GM19193 (cell line): Measurements from ENCODE around the gene USP46.

ENCODE experiments used
- POLR2A ChIP-seq: IDR thresholded peaks from 4 replicates; pipeline ENCODE4 v1.6.1; 2011; ENCODE audit not compliant: insufficient read depth, insufficient read length; ENCODE audit errors: extremely low read depth

Gene USP46

GRCh38 chr4:52606040-52606439, 53.1 kb downstream of the USP46 start:
- no peak for TF ChIP-seq POLR2A

GRCh38 chr4:52604215-52604614, 54.9 kb downstream of the USP46 start:
- TF ChIP-seq POLR2A: no peak

GRCh38 chr4:52600275-52600674, 58.8 kb downstream of the USP46 start:
- no peak for TF ChIP-seq POLR2A

GRCh38 chr4:52595001-52595400, 64.1 kb downstream of the USP46 start:
- TF ChIP-seq POLR2A: no peak

GRCh38 chr4:52592287-52592686, 66.8 kb downstream of the USP46 start:
- TF ChIP-seq POLR2A: no peak

GRCh38 chr4:52588771-52589591, 70.1 kb downstream of the USP46 start:
- no peak for TF ChIP-seq POLR2A

GRCh38 chr4:52588097-52588496, 71.0 kb downstream of the USP46 start:
- TF ChIP-seq POLR2A: no peak

- no peak for TF ChIP-seq POLR2A
Observed at GRCh38 chr4:52586069-52586468, 73.0 kb downstream of the USP46 start.

- no peak for TF ChIP-seq POLR2A
Observed at GRCh38 chr4:52585379-52585778, 73.7 kb downstream of the USP46 start.

- TF ChIP-seq POLR2A: no peak
Observed at GRCh38 chr4:52579602-52580272, 79.4 kb downstream of the USP46 start.

- no peak for TF ChIP-seq POLR2A
Observed at GRCh38 chr4:52578951-52579350, 80.2 kb downstream of the USP46 start.

GRCh38 chr4:52577624-52577962, 81.5 kb downstream of the USP46 start:
- TF ChIP-seq POLR2A: no peak

- TF ChIP-seq POLR2A: no peak
Observed at GRCh38 chr4:52576961-52577623, 82.0 kb downstream of the USP46 start.

GRCh38 chr4:52576326-52576725, 82.8 kb downstream of the USP46 start:
- no peak for TF ChIP-seq POLR2A

- TF ChIP-seq POLR2A: no peak
Observed at GRCh38 chr4:52575406-52575805, 83.7 kb downstream of the USP46 start.

- no peak for TF ChIP-seq POLR2A
Observed at GRCh38 chr4:52574036-52574435, 85.1 kb downstream of the USP46 start.
